Ascending aorta (tissue), 2 donors: ENCODE measurements around the gene FLRT1. TPM values are rescaled to one million over a fixed set of nuclear protein-coding genes. Genes with fewer than 3 reads are reported as not detected.

Experiments used
- DNase-seq, 2 donors: peaks; one replicate each; pipeline ENCODE4 v3.0.0-alpha.2; 2019; ENCODE audit warnings: low spot score in 2 of 2
- H3K27ac ChIP-seq, 2 donors: fragments of 200-600 bp; sonication (generic); one replicate each; pipeline ENCODE4 v1.5.1; 2016 to 2017; ENCODE audit warnings: mild to moderate bottlenecking in 1 of 2
- H3K27me3 ChIP-seq: fragments of 200-600 bp; sonication (generic); one replicate; pipeline ENCODE4 v1.5.1; 2017
- H3K36me3 ChIP-seq, 2 donors: fragments of 200-600 bp; sonication (generic); one replicate each; pipeline ENCODE4 v1.5.1; 2016
- H3K4me1 ChIP-seq, 2 donors: fragments of 200-600 bp; sonication (generic); one replicate each; pipeline ENCODE4 v1.5.1; 2016 to 2017; ENCODE audit warnings: mild to moderate bottlenecking in 1 of 2
- H3K4me3 ChIP-seq, 2 donors: fragments of 200-600 bp; sonication (generic); one replicate each; pipeline ENCODE4 v1.5.1; 2016 to 2017; ENCODE audit warnings: mild to moderate bottlenecking in 1 of 2
- H3K9me3 ChIP-seq, 2 donors: fragments of 200-600 bp; sonication (generic); one replicate each; pipeline ENCODE4 v1.5.1; 2016
- intact Hi-C: fragments of 100-400 bp; cut with DNase I; formaldehyde crosslinking; loops from one replicate; pipeline ENCODE4 v1.15.1; 2023
- total RNA-seq: library from RNA; depleted of rRNA; stranded (reverse); fragments of >200 nt; gene quantifications from one replicate; pipeline ENCODE4 v1.1.0, GENCODE V29; 2016
- TF ChIP-seq, protein P1 (sequence below), 3 experiments: fragments of 200-600 bp in 2 of 3; fragments of 450-650 bp in 1 of 3; sonication (generic) in 2 of 3; IDR thresholded peaks; one replicate each; pipeline ENCODE4 v1.5.1; 2016 to 2019; ENCODE audit warnings: antibody characterized with exemption in 3 of 3, mild to moderate bottlenecking in 1 of 3, moderate library complexity in 1 of 3

The FLRT1 gene
- total RNA-seq, 1 donor from 2014 or later: 10.3 TPM

DNA sequence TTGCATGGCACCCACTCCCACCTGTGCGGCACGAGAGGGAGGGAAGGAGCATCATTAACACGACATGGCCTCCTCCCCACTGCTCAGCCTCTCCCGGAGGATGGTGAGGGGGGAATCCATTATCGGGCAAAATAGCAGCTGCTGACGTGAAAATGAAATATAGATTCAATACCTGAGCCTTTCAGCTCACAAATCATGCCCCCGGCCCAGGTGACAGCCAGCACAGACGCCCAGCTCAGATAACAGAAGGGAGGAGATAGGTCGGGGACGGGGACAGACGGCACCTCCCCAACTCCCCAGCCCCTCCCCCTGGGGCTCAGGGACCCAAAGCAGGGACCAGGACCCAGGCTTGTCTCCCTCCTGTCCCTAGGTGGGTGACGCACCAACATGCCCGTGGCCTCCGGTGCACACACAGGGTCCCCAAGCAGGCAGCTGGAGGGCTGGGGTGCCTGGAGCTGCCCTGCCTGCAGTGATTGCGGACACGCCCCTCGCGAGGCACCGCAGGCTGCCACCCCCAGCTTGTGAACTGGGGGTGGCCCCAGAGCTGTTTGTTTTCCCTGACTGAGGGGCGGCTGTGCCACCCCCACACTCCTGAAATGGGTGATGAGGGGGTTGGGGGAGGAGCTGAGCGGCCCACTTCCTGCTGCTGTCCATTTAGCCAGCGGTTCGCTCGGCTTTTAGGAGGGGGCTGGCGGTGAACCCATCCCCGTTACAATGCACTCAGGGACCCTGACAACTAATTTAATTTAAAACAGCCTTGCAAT lies 31.7 kb downstream of the FLRT1 start:
- Histone ChIP-seq H3K4me1 (no peaks in the 10 kb centered on the region), H3K27ac (no peak overlapping the region), H3K27me3 (no peaks in the 10 kb centered on the region), H3K4me3 (no peak overlapping the region), H3K36me3 (no peaks in the 10 kb centered on the region), H3K9me3 (no peaks in the 10 kb centered on the region)
- intact Hi-C loops: no loop called here
- no peak for DNase-seq
- TF ChIP-seq, protein P1, sequence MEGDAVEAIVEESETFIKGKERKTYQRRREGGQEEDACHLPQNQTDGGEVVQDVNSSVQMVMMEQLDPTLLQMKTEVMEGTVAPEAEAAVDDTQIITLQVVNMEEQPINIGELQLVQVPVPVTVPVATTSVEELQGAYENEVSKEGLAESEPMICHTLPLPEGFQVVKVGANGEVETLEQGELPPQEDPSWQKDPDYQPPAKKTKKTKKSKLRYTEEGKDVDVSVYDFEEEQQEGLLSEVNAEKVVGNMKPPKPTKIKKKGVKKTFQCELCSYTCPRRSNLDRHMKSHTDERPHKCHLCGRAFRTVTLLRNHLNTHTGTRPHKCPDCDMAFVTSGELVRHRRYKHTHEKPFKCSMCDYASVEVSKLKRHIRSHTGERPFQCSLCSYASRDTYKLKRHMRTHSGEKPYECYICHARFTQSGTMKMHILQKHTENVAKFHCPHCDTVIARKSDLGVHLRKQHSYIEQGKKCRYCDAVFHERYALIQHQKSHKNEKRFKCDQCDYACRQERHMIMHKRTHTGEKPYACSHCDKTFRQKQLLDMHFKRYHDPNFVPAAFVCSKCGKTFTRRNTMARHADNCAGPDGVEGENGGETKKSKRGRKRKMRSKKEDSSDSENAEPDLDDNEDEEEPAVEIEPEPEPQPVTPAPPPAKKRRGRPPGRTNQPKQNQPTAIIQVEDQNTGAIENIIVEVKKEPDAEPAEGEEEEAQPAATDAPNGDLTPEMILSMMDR (IDR thresholded peaks at IDR 0.05): no peak

DNA sequence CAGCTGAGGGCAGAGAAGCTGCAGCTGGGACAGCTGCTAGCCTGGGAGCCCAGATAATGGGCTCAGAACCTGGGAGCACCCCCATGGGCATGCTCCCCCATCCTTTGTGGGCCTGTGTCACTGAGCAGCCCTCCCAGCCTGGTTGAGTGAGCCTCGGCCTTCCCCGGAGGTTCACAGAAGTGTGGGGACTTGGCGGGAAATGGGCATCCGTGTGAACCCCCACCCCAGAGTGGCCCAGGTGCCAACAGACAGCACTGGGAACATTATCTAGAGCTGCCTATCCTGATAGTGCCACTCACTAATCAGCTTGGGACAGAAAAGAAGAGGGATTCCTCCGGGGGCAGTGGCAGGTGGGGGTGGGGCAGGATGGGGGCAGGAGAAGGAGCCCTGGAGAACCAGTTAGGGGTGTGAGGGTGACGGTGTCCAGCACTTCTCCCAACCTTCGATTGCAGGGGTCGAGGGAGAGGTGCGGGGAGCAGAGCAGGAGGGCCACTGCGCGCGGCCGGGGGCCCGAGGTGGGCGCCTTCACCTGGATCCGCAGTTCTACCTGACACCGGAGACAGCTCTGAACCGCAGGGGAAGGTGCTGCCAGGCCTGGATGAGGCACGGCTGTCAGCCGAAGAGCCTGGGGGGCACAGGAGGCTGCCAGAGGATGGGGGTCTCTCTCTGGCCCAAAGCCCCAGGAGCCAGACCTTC lies 33.1 kb downstream of the FLRT1 start:
- intact Hi-C loops: no loop called here
- Histone ChIP-seq H3K36me3 (no peaks in the 10 kb centered on the region), H3K4me1 (no peaks in the 10 kb centered on the region), H3K9me3 (no peaks in the 10 kb centered on the region), H3K4me3 (no peak overlapping the region), H3K27ac (no peak overlapping the region), H3K27me3 (no peaks in the 10 kb centered on the region)
- TF ChIP-seq, protein P1 (IDR thresholded peaks at IDR 0.05): no peak
- no peak for DNase-seq

DNA sequence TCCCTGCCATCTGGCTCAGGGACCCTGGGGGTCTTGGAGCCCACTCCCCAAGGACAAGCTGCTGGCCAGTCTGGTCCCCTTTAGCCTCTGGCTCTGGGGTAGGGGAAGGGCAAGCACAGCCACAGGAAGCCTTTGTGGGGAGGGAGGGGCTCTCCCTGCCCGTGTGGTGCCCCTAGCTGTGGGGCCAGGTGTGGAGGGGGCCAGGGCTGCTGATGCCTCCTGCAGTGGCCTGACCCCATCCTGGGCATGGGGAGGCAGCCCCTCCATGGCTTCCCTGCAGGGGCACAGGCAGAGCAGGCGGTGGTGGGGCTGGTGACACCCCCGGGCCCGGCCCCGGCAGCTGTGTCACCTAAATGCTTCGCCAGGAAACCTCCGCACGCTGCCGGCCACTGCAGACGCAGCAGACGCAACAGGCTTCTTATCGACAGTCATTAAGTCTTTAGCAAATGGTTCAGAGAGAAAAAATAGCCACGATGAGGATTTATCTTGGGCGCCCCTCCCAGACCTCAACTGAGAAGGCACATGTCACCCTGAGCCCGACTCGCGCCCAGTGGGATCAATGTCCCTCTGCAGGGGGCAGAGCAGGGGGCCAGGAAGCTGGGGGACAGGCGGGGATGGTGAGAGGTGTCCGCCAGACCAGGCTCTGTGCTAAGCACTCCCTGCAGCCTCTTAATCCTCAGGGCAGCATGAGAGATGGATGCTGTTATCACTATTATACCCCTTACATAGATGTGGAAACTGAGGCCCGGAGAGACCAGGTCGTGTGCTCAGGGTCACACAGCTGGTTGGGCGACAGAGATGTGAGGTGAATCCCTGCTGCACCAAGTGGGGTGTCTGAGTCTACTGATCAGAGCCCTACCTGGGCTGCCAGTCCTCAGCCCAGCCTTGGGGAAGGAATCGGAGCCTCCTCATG lies 33.9 kb downstream of the FLRT1 start:
- no peaks in the 10 kb centered on the region for H3K4me1 ChIP-seq
- TF ChIP-seq, protein P1 (IDR thresholded peaks at IDR 0.05): no peak
- H3K27me3 ChIP-seq: no peaks in the 10 kb centered on the region
- H3K4me3 ChIP-seq: no peak overlapping the region
- H3K36me3 ChIP-seq: no peaks in the 10 kb centered on the region
- intact Hi-C loops: no loop called here
- H3K9me3 ChIP-seq: no peaks in the 10 kb centered on the region
- no peak for DNase-seq
- H3K27ac ChIP-seq: no peak overlapping the region

DNA sequence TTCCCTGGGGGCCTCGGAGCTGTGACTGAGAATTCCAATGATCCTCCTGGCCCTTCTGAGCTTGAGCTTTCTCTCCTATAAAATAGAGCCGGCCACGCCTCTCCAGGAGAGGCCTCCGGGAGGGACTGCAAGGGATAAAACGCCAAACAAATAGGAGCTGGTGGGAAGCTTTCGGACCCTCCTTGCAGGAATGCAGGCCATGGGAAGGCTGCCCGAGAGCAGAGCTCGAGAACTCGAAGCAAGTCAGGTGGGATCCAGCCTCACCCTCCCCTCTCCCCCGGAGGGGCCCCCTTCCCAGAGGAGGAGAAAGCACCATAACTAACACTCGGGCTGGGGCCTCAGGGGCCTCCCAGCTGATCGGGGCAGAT lies 34.6 kb downstream of the FLRT1 start:
- TF ChIP-seq, protein P1 (IDR thresholded peaks at IDR 0.05): no peak
- Histone ChIP-seq H3K27me3 (no peaks in the 10 kb centered on the region), H3K9me3 (no peaks in the 10 kb centered on the region), H3K27ac (no peak overlapping the region), H3K4me1 (no peaks in the 10 kb centered on the region), H3K36me3 (no peaks in the 10 kb centered on the region), H3K4me3 (no peak overlapping the region)
- DNase-seq: no peak
- intact Hi-C loops: no loop called here

DNA sequence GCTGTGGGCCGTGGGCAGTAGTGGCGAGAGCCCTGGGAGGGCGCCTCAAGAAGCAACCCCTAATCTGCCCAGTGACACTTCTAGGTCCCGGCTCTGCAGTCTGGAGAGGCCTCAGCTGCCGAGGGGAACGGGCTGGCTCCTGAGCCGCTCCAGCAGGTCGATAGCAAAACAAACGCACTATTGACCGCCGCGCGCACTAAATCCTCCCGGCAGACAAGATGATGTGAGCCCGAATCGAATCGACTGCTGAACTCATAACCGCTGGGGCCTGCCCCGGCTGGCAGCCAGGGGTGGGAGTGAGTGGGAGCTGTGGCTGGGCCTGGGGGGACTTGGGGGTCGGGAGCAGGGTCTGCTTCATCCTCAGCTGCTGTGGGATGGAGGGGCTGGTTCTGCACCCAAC lies 36.1 kb downstream of the FLRT1 start:
- TF ChIP-seq, protein P1 (IDR thresholded peaks at IDR 0.05): no peak
- H3K9me3 ChIP-seq: no peaks in the 10 kb centered on the region
- no peaks in the 10 kb centered on the region for H3K36me3 ChIP-seq
- H3K4me3 ChIP-seq: no peak overlapping the region
- H3K27ac ChIP-seq: no peak overlapping the region
- intact Hi-C loops: no loop called here
- no peaks in the 10 kb centered on the region for H3K27me3 ChIP-seq
- no peaks in the 10 kb centered on the region for H3K4me1 ChIP-seq
- DNase-seq: no peak
